Gastrocnemius medialis (tissue), 4 donors: Measurements from ENCODE around the gene PAXX. TPM values are rescaled to one million over a fixed set of nuclear protein-coding genes. Genes with fewer than 3 reads are reported as not detected.

Source experiments
- ATAC-seq, 2 donors: fragments of 150-250 bp; one replicate each; pipeline ENCODE4 v1.9.1; 2016
- DNase-seq, 2 donors: peaks; one replicate each; pipeline ENCODE4 v3.0.0-alpha.2; 2019
- H3K27ac ChIP-seq, 4 donors: fragments of 200-600 bp; sonication (generic); 1 replicate in 1 of 4; 2 replicates in 3 of 4; pipeline ENCODE4 v1.5.1; 2016 to 2018; ENCODE audit warnings: mild to moderate bottlenecking in 2 of 4, moderate library complexity in 1 of 4
- H3K27me3 ChIP-seq, 3 donors: fragments of 200-600 bp; sonication (generic) in 2 of 3; 1 replicate in 1 of 3; 2 replicates in 2 of 3; pipeline versions ENCODE4 v1.5.1 to v1.6.0; 2016 to 2019; ENCODE audit warnings: mild to moderate bottlenecking in 1 of 3, moderate library complexity in 1 of 3
- H3K36me3 ChIP-seq, 2 donors: fragments of 200-600 bp; sonication (generic) in 1 of 2; one replicate each; pipeline ENCODE4 v1.5.1; 2017 to 2018
- H3K4me1 ChIP-seq, 2 donors: fragments of 200-600 bp; sonication (generic) in 1 of 2; one replicate each; pipeline ENCODE4 v1.5.1; 2016 to 2017; ENCODE audit warnings: mild to moderate bottlenecking in 2 of 2
- H3K4me3 ChIP-seq, 4 donors: fragments of 200-600 bp; sonication (generic) in 3 of 4; 1 replicate in 1 of 4; 2 replicates in 3 of 4; pipeline ENCODE4 v1.5.1; 2016 to 2019; ENCODE audit warnings: mild to moderate bottlenecking in 2 of 4
- H3K9me3 ChIP-seq, 3 donors: fragments of 200-600 bp; sonication (generic) in 2 of 3; 1 replicate in 1 of 3; 2 replicates in 2 of 3; pipeline ENCODE4 v1.5.1; 2016 to 2019
- CTCF ChIP-seq, 5 experiments: fragments of 450-650 bp in 3 of 5; fragments of 200-600 bp in 2 of 5; sonication (generic) in 2 of 5; IDR thresholded peaks in 4 of 5; conservative IDR thresholded peaks in 1 of 5; 1 replicate in 4 of 5; 2 replicates in 1 of 5; pipeline ENCODE4 v1.5.1; 2016 to 2019; ENCODE audit warnings: antibody characterized with exemption in 5 of 5, mild to moderate bottlenecking in 3 of 5, moderate library complexity in 3 of 5
- POLR2A ChIP-seq, 2 donors: fragments of 450-650 bp; IDR thresholded peaks; one replicate each; pipeline ENCODE4 v1.6.1; 2017; ENCODE audit warnings: antibody characterized with exemption in 2 of 2, mild to moderate bottlenecking in 2 of 2, moderate library complexity in 2 of 2
- in situ Hi-C, 4 donors: fragments of 200-750 bp; cut with MboI; loops; one replicate each; pipeline versions ENCODE4 v1.15.0 to v1.8.0; 2017; ENCODE audit warnings: low sequenced_read_pairs in 4 of 4
- intact Hi-C: fragments of 100-400 bp; cut with DNase I; formaldehyde crosslinking; loops from one replicate; pipeline ENCODE4 v1.15.1; 2023; ENCODE audit warnings: low total_unique reads
- total RNA-seq, 4 donors: library from RNA; depleted of rRNA; stranded (reverse); fragments of >200 nt; gene quantifications; one replicate each; pipeline versions ENCODE4 v1.1.0 to v1.2.3, GENCODE V29; 2016

Gene PAXX
- total RNA-seq, 4 donors from 2014 or later: 10.8 to 15.6 (median 14.6) TPM

- TF ChIP-seq POLR2A (IDR thresholded peaks at IDR 0.05) (no peak), CTCF (IDR thresholded peaks at IDR 0.05 in 4 of 5, conservative IDR thresholded peaks at IDR 0.05 in 1 of 5) (no peak)
- H3K36me3 ChIP-seq: peaks cover 0 to 62% of the 10 kb centered on the region in 2 donors
Observed at GRCh38 chr9:137014166-137014565, 21.9 kb downstream of the PAXX start.

GRCh38 chr9:137014776-137015539 is 22.7 kb downstream of the PAXX start:
- intact Hi-C loops (no loop called here), in situ Hi-C loops (no loop called here)
- Histone ChIP-seq H3K36me3 (peaks cover 0 to 55% of the 10 kb centered on the region in 2 donors), H3K27ac (no peak overlapping the region), H3K27me3 (no peaks in the 10 kb centered on the region), H3K9me3 (no peaks in the 10 kb centered on the region), H3K4me1 (no peaks in the 10 kb centered on the region), H3K4me3 (no peak overlapping the region)
- DNase-seq (no peak), ATAC-seq (no peak)
- TF ChIP-seq CTCF (IDR thresholded peaks at IDR 0.05 in 4 of 5, conservative IDR thresholded peaks at IDR 0.05 in 1 of 5) (no peak), POLR2A (IDR thresholded peaks at IDR 0.05) (no peak)

More at GRCh38 chr9:137014166-137014565, 21.9 kb downstream of the PAXX start:
- Histone ChIP-seq H3K4me1 (no peaks in the 10 kb centered on the region), H3K27ac (no peak overlapping the region), H3K27me3 (no peaks in the 10 kb centered on the region), H3K4me3 (no peak overlapping the region), H3K9me3 (no peaks in the 10 kb centered on the region)
- in situ Hi-C loops (no loop called here), intact Hi-C loops (no loop called here)
- DNase-seq: no peak
- no peak for ATAC-seq

GRCh38 chr9:137015540-137015930 is 23.3 kb downstream of the PAXX start:
- Histone ChIP-seq H3K36me3 (peaks cover 0 to 55% of the 10 kb centered on the region in 2 donors), H3K27me3 (no peaks in the 10 kb centered on the region), H3K4me1 (no peaks in the 10 kb centered on the region), H3K9me3 (no peaks in the 10 kb centered on the region), H3K27ac (no peak overlapping the region), H3K4me3 (no peak overlapping the region)
- no peak for TF ChIP-seq CTCF (IDR thresholded peaks at IDR 0.05 in 4 of 5, conservative IDR thresholded peaks at IDR 0.05 in 1 of 5)
- TF ChIP-seq POLR2A (IDR thresholded peaks at IDR 0.05): no peak
- intact Hi-C loops: no loop called here
- ATAC-seq: no peak
- in situ Hi-C loops: no loop called here
- DNase-seq: no peak

- Histone ChIP-seq H3K9me3 (no peaks in the 10 kb centered on the region), H3K27ac (no peak overlapping the region), H3K36me3 (peaks cover 0 to 57% of the 10 kb centered on the region in 2 donors), H3K4me1 (no peaks in the 10 kb centered on the region), H3K4me3 (no peak overlapping the region), H3K27me3 (no peaks in the 10 kb centered on the region)
- ATAC-seq (no peak), DNase-seq (no peak)
- in situ Hi-C loops (no loop called here), intact Hi-C loops (no loop called here)
- TF ChIP-seq CTCF (IDR thresholded peaks at IDR 0.05 in 4 of 5, conservative IDR thresholded peaks at IDR 0.05 in 1 of 5): no peak
- TF ChIP-seq POLR2A (IDR thresholded peaks at IDR 0.05): no peak
Observed at GRCh38 chr9:137015976-137016375, 23.8 kb downstream of the PAXX start.
